SH-SY5Y (cell line): ENCODE measurements around the gene DDX51.

ENCODE experiments used
- GATA2 ChIP-seq: IDR thresholded peaks from 2 replicates; pipeline ENCODE4 v1.6.1; 2011; ENCODE audit warnings: mild to moderate bottlenecking, low read depth, low read length
- GATA3 ChIP-seq: IDR thresholded peaks from 2 replicates; pipeline ENCODE4 v1.6.1; 2011; ENCODE audit warnings: low read depth, mild to moderate bottlenecking, low read length, moderate library complexity

GRCh38 chr12:132174015-132174838, 30.1 kb upstream of the DDX51 start:
- TF ChIP-seq GATA2 (no peak), GATA3 (no peak)
